Measurements from ENCODE around the gene SEMA4D. TPM values are rescaled to one million over a fixed set of nuclear protein-coding genes. Genes with fewer than 3 reads are reported as not detected.

Gene SEMA4D
- total RNA-seq, 4 donors from 2014 or later = 1.5 to 27.8 (median 11.6) TPM

DNA sequence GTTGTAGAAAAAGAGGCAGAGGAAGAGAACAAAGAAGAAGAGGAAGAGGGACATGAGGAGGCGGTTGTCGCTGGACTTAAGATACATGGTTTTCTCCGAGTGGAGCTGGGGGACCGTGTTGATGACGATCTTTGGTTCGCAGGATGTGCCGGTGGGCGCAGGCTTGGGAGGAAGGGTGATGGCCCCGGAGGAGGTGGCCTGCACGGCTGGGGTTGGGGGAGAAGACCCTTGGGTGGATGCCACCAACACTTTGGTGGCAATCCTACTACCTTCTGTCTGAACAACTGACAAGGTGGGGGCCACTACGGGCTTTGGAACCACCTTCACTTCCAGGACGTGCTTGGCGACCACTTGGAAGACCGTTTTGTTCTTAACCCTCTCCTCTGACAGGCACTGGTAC lies 118.9 kb downstream of the SEMA4D start:
- no peaks in the 10 kb centered on the region for H3K9me3 ChIP-seq
- no peak overlapping the region for H3K27ac ChIP-seq
- no peak for DNase-seq
- H3K27me3 ChIP-seq = no peaks in the 10 kb centered on the region
- TF ChIP-seq POLR2A (IDR thresholded peaks at IDR 0.05) = no peak
- TF ChIP-seq, protein P1, sequence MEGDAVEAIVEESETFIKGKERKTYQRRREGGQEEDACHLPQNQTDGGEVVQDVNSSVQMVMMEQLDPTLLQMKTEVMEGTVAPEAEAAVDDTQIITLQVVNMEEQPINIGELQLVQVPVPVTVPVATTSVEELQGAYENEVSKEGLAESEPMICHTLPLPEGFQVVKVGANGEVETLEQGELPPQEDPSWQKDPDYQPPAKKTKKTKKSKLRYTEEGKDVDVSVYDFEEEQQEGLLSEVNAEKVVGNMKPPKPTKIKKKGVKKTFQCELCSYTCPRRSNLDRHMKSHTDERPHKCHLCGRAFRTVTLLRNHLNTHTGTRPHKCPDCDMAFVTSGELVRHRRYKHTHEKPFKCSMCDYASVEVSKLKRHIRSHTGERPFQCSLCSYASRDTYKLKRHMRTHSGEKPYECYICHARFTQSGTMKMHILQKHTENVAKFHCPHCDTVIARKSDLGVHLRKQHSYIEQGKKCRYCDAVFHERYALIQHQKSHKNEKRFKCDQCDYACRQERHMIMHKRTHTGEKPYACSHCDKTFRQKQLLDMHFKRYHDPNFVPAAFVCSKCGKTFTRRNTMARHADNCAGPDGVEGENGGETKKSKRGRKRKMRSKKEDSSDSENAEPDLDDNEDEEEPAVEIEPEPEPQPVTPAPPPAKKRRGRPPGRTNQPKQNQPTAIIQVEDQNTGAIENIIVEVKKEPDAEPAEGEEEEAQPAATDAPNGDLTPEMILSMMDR (IDR thresholded peaks at IDR 0.05) = no peak
- no peak overlapping the region for H3K4me3 ChIP-seq
- H3K36me3 ChIP-seq = no peaks in the 10 kb centered on the region
- no peaks in the 10 kb centered on the region for H3K4me1 ChIP-seq
- intact Hi-C loops (cut with DNase I; ENCODE audit: low total_unique reads) = no loop called here

DNA sequence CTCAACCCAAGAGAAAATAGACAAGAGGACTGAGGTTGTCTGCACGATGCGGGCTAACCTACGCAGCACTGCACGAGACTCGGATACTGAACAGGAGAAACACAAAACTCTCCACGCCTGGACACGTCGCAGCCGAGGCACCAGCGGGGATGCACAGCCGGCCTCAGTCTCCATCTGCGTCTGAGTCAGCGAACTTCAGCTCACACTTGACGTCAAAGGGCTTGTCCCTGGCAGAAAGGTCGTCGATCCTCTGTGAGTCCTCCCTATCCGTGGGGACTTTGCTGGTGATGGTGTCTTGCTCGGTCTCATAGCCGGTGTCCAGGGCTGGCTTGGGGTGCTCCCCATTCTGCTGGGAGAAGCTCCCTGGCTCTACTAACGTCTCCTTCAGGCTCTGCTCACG lies 119.4 kb downstream of the SEMA4D start:
- Histone ChIP-seq H3K4me3 (no peak overlapping the region), H3K36me3 (no peaks in the 10 kb centered on the region), H3K27me3 (no peaks in the 10 kb centered on the region), H3K9me3 (no peaks in the 10 kb centered on the region), H3K4me1 (no peaks in the 10 kb centered on the region), H3K27ac (no peak overlapping the region)
- TF ChIP-seq POLR2A (IDR thresholded peaks at IDR 0.05) = no peak
- TF ChIP-seq, protein P1 (IDR thresholded peaks at IDR 0.05) = no peak
- no peak for DNase-seq
- intact Hi-C loops (cut with DNase I; ENCODE audit: low total_unique reads) = no loop called here

DNA sequence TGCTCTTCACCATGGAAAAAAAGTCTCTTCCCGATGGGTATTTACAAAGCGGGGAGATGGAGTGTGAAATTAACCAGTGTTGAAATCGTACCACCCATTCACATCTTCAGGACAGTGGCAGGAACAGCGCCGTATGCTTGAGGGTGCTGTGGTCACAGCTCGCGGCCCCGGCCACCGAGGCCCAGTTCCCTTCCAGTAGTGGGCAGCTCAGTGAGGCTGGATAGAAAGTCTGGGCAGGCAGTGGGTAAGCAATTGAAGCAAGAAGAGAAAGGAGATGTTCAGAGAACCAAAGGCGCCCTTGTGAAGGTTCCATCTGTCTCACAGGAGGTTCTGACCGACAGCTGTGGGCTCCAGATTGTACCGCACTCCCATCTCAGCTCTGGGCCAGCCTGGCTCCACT lies 120.5 kb downstream of the SEMA4D start:
- H3K36me3 ChIP-seq = no peaks in the 10 kb centered on the region
- H3K9me3 ChIP-seq = no peaks in the 10 kb centered on the region
- H3K4me1 ChIP-seq = no peaks in the 10 kb centered on the region
- TF ChIP-seq, protein P1 (IDR thresholded peaks at IDR 0.05) = no peak
- no peak for TF ChIP-seq POLR2A (IDR thresholded peaks at IDR 0.05)
- intact Hi-C loops (cut with DNase I; ENCODE audit: low total_unique reads) = no loop called here
- H3K27ac ChIP-seq = no peak overlapping the region
- H3K27me3 ChIP-seq = no peaks in the 10 kb centered on the region
- no peak for DNase-seq
- no peak overlapping the region for H3K4me3 ChIP-seq

GRCh38 chr9:89376741-89377351 lies 121.1 kb downstream of the SEMA4D start:
- H3K4me3 ChIP-seq = no peak overlapping the region
- no peaks in the 10 kb centered on the region for H3K27me3 ChIP-seq
- TF ChIP-seq POLR2A (IDR thresholded peaks at IDR 0.05) = no peak
- no peak for DNase-seq
- H3K27ac ChIP-seq = no peak overlapping the region
- intact Hi-C loops (cut with DNase I; ENCODE audit: low total_unique reads) = no loop called here
- no peaks in the 10 kb centered on the region for H3K4me1 ChIP-seq
- H3K9me3 ChIP-seq = no peaks in the 10 kb centered on the region
- H3K36me3 ChIP-seq = no peaks in the 10 kb centered on the region

GRCh38 chr9:89376286-89376685 lies 121.6 kb downstream of the SEMA4D start:
- no peaks in the 10 kb centered on the region for H3K36me3 ChIP-seq
- TF ChIP-seq POLR2A (IDR thresholded peaks at IDR 0.05) = no peak
- TF ChIP-seq, protein P1 (IDR thresholded peaks at IDR 0.05) = no peak
- DNase-seq = no peak
- H3K4me1 ChIP-seq = no peaks in the 10 kb centered on the region
- no peak overlapping the region for H3K4me3 ChIP-seq
- no peaks in the 10 kb centered on the region for H3K9me3 ChIP-seq
- no peaks in the 10 kb centered on the region for H3K27me3 ChIP-seq
- intact Hi-C loops (cut with DNase I; ENCODE audit: low total_unique reads) = no loop called here
- H3K27ac ChIP-seq = no peak overlapping the region

Measured in uterus (tissue), 4 donors.